OCI-LY1 (cell line): Measurements from ENCODE around the gene PNPLA3.

Source experiments
- H2AFZ ChIP-seq: fragments of 200-600 bp; sonication (generic), shearing (Covaris generic); 2 replicates; pipeline ENCODE4 v1.6.0; 2014; ENCODE audit warnings: antibody characterized with exemption, mild to moderate bottlenecking, low read length
- H3F3A ChIP-seq: fragments of 200-600 bp; sonication (generic), shearing (Covaris generic); 2 replicates; pipeline ENCODE4 v1.6.0; 2014; ENCODE audit warnings: mild to moderate bottlenecking, antibody characterized with exemption, low read length, moderate library complexity; ENCODE audit not compliant: insufficient read depth
- H3K27ac ChIP-seq: fragments of 200-600 bp; sonication (generic); 2 replicates; pipeline ENCODE4 v1.5.1; 2014; ENCODE audit warnings: low read length, mixed run types, mild to moderate bottlenecking, low read depth; ENCODE audit not compliant: poor library complexity, severe bottlenecking
- H3K27me3 ChIP-seq: fragments of 200-600 bp; sonication (generic); 2 replicates; pipeline ENCODE4 v1.6.0; 2014; ENCODE audit warnings: antibody characterized with exemption, mild to moderate bottlenecking, low read length, moderate library complexity; ENCODE audit not compliant: insufficient read depth
- H3K36me3 ChIP-seq: fragments of 200-600 bp; sonication (generic); 2 replicates; pipeline ENCODE4 v1.6.1; 2014; ENCODE audit warnings: mild to moderate bottlenecking, antibody characterized with exemption, low read length, moderate library complexity, mixed read lengths; ENCODE audit not compliant: insufficient read depth
- H3K4me1 ChIP-seq: fragments of 200-600 bp; sonication (generic); 2 replicates; pipeline ENCODE4 v1.5.1; 2014; ENCODE audit warnings: mild to moderate bottlenecking, low read length, moderate library complexity; ENCODE audit not compliant: insufficient read depth, severe bottlenecking
- H3K4me2 ChIP-seq: fragments of 200-600 bp; sonication (generic), shearing (Covaris generic); 2 replicates; pipeline ENCODE4 v1.6.1; 2014; ENCODE audit warnings: low read length
- H3K4me3 ChIP-seq: fragments of 200-600 bp; sonication (generic); 2 replicates; pipeline ENCODE4 v1.5.1; 2014; ENCODE audit warnings: low read length, low read depth, mild to moderate bottlenecking, mixed read lengths; ENCODE audit not compliant: poor library complexity, severe bottlenecking
- H3K79me2 ChIP-seq: fragments of 200-600 bp; shearing (Covaris generic); 2 replicates; pipeline ENCODE4 v1.6.1; 2016; ENCODE audit warnings: mixed run types, low read length, mixed read lengths; ENCODE audit not compliant: insufficient read depth
- H3K9ac ChIP-seq: fragments of 200-600 bp; sonication (generic), shearing (Covaris generic); 2 replicates; pipeline ENCODE4 v1.6.1; 2014; ENCODE audit warnings: mild to moderate bottlenecking, low read length, mixed read lengths
- H3K9me2 ChIP-seq: fragments of 200-600 bp; sonication (generic), shearing (Covaris generic); 2 replicates; pipeline ENCODE4 v1.6.1; 2014; ENCODE audit warnings: low read depth, mild to moderate bottlenecking, low read length, mixed read lengths
- H3K9me3 ChIP-seq: fragments of 200-600 bp; shearing (Covaris generic); 2 replicates; pipeline ENCODE4 v1.6.1; 2014; ENCODE audit warnings: low read length, mixed read lengths
- H4K20me1 ChIP-seq: fragments of 200-600 bp; sonication (generic), shearing (Covaris generic); 2 replicates; pipeline ENCODE4 v1.6.0; 2016; ENCODE audit warnings: mild to moderate bottlenecking, low read length; ENCODE audit not compliant: insufficient read depth
- CTCF ChIP-seq: fragments of 200-600 bp; sonication (generic), shearing (Covaris generic); IDR thresholded peaks from 2 replicates; pipeline ENCODE4 v1.5.1; 2017; ENCODE audit warnings: mild to moderate bottlenecking, antibody characterized with exemption, low read length, moderate library complexity, mixed read lengths
- EZH2 ChIP-seq: fragments of 200-600 bp; sonication (generic), shearing (Covaris generic); IDR thresholded peaks from 2 replicates; pipeline ENCODE4 v1.8.0; 2017; ENCODE audit warnings: borderline replicate concordance, mixed run types, mild to moderate bottlenecking, antibody characterized with exemption, low read length, moderate library complexity, mixed read lengths

The PNPLA3 gene

GRCh38 chr22:43911351-43911750 is 12.3 kb upstream of the PNPLA3 start:
- Histone ChIP-seq H3K9ac (no peak overlapping the region), H3K79me2 (no peaks in the 10 kb centered on the region), H3F3A (no peaks in the 10 kb centered on the region), H3K4me3 (no peak overlapping the region), H3K27me3 (no peaks in the 10 kb centered on the region; the same call in 1 of the 2 replicates), H4K20me1 (no peaks in the 10 kb centered on the region), H2AFZ (no peak overlapping the region), H3K4me2 (no peak overlapping the region), H3K9me2 (no peaks in the 10 kb centered on the region), H3K27ac (no peak overlapping the region), H3K36me3 (no peaks in the 10 kb centered on the region), H3K4me1 (no peaks in the 10 kb centered on the region), H3K9me3 (no peaks in the 10 kb centered on the region)
- TF ChIP-seq CTCF (no peak), EZH2 (no peak)

GRCh38 chr22:43917521-43917920 is 6.1 kb upstream of the PNPLA3 start:
- Histone ChIP-seq H3K9me2 (no peaks in the 10 kb centered on the region), H3K79me2 (no peaks in the 10 kb centered on the region), H3K27ac (no peak overlapping the region), H3K27me3 (no peaks in the 10 kb centered on the region; the same call in 1 of the 2 replicates), H3K4me2 (no peak overlapping the region), H3K4me1 (no peaks in the 10 kb centered on the region), H3K9me3 (no peaks in the 10 kb centered on the region), H3K9ac (no peak overlapping the region), H4K20me1 (no peaks in the 10 kb centered on the region), H3F3A (no peaks in the 10 kb centered on the region), H3K4me3 (no peak overlapping the region), H3K36me3 (no peaks in the 10 kb centered on the region), H2AFZ (no peak overlapping the region)
- no peak for TF ChIP-seq CTCF
- no peak for TF ChIP-seq EZH2

- H2AFZ ChIP-seq = no peak overlapping the region
- H3K9ac ChIP-seq = no peak overlapping the region
- no peak overlapping the region for H3K27ac ChIP-seq
- H3K9me2 ChIP-seq = no peaks in the 10 kb centered on the region
- no peak overlapping the region for H3K4me2 ChIP-seq
- H3K4me1 ChIP-seq = no peaks in the 10 kb centered on the region
- no peaks in the 10 kb centered on the region for H4K20me1 ChIP-seq
- no peaks in the 10 kb centered on the region for H3F3A ChIP-seq
- no peaks in the 10 kb centered on the region; the same call in 1 of the 2 replicates for H3K27me3 ChIP-seq
- no peaks in the 10 kb centered on the region for H3K79me2 ChIP-seq
- no peaks in the 10 kb centered on the region for H3K36me3 ChIP-seq
- no peak overlapping the region for H3K4me3 ChIP-seq
- H3K9me3 ChIP-seq = no peaks in the 10 kb centered on the region
- TF ChIP-seq EZH2 (no peak), CTCF (no peak)
These were observed 4.3 kb upstream of the PNPLA3 start for GRCh38 chr22:43919106-43919973.
